CD4-positive, alpha-beta T cell treated with Interferon gamma for 1 hour (primary cell): Measurements from ENCODE around the gene SLC9A3.

ENCODE experiments used
- DNase-seq: peaks from one replicate; pipeline ENCODE4 v3.0.0-alpha.2; 2020

Gene SLC9A3

DNA sequence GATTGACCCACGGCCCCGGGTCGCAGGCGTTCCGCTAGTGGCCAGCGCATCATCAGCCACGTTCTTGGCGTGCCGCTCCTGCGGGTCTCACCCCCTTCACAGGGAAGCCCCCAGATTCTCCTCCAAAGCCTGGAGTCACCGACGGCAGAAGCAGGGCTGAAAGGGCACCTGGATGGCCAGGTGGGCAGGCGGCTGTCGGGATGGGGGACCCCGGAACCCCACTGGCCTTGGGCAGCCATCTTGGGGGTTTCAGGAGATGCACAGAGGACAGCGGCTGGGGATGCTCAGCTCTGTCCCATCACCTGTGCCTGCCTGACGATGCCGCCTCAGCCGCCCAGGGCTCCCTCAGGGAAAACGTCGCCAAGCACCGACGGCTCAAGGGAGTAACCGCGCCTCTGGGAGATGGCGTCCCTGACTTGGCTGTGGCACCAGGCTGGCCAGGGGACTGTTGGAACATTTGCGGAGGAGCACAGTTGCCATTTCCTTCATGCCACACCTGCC lies 14.1 kb upstream of the SLC9A3 start:
- no peak for DNase-seq

DNA sequence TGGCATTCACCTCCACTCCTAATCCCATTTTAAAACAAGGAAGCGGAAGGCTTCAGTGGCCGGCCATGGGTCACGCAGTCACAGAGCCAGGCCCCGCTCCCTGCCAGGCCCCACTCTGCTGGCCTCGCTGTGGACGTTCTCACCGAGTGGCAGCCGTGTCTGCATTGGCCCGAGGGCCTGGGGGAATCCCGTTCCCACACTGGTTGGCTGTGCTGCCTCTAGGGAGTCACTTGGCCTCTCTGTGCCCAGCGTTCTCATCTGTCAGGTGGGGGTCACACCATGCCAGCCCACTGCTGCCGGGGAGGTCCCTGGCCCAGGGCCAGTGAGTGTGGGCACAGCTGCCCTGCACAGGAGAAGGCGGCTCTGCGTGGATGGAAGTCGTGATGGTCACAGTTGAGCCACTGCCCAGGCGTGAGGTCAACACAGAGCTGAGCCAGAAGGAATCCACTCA lies 13.4 kb upstream of the SLC9A3 start:
- DNase-seq = no peak

DNA sequence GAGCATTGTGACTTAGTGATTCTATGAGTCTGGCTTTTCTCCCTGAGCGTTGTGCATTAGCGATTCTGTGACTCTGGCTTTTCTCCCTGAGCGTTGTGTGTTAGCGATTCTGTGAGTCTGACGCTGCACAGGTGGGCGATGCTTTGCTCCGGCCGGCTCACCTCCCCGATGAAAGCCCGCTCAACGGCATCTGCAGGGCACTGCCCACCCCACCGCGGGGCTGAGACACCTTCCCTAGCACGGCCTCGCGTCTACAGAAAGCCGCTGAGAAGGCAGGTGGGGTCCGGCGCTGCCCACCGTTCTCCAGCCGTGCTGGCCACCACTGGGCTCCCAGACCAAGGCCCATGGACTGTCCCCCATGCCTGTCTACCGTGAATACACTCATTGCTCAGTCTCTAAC lies 12.8 kb upstream of the SLC9A3 start:
- DNase-seq = no peak

DNA sequence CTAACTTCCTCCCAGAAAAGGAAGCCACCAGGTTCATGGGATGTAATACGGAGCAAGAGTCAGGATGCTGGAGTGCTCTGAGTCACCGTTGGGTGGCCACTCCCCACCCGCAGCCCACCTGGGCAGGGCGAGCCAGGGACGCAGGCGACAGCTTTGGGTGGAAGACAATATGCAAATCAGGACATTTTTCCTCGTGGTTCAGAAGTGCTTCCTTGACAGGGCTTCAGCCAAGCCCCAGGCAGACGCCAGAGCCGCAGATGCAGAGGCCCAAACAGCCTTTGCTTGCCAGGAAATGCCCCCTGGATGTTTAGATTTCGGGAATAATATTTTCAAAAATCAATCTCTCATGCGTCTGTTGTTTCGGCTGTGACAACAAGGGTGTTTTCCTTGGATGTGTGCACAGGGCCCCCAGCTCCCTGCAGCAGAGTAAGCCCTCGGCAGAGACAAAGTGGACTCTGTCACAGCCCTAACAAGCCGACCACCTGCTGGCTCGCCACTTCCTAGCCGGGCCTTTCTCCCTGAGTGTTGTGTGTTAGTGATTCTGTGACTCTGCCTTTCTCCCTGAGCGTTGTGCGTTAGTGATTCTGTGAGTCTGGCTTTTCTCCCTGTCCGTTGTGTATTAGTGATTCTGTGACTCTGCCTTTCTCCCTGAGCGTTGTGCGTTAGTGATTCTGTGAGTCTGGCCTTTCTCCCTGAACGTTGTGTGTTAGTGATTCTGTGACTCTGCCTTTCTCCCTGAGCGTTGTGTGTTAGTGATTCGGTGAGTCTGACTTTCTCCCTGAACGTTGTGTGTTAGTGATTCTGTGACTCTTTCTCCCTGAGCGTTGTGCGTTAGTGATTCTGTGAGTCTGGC lies 11.8 kb upstream of the SLC9A3 start:
- DNase-seq = no peak

DNA sequence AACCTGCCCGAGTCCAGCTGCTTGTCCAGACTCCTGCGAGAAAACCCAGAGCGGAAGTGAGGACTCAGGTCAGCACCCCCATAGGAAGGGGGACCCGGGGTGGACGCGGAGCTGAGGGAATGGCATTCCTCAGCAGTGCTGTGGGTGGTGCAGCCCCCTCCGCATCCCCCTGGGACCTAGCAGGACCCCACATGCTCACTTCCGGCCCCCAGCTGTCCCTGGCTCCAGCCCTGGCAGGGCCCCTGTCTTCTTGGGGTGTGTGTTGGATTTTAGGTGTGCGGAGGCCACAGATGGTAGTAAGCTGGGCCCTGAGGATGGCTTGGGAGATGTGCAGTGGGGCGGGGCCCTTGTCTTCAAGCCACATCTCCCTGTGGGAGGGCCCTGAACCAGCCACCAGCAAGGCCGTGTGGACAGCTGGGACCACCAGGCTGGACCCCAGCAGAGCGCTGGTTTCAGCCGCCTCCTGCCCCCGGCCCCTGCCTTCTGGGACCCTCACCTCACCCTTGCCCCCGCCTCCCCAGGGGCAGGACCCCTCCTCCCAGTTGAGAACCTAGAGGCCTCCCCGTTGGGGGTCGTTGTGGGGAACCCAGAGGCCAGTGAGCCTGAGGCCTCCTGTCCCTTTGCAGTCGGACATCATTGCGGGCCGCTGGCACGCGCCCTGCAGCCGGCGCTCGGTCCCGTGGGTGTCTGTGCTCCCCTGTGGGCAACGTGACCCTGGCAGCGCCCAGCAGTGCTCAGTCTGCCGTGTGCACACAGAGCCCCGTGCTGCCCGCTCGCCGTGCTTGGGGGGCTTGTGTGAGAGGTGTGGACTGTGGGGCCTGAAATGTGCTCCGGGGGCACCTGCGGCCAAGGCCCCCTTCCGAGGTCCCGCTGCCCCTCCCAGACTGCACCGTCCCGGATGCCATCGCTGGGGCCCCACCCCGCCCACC lies 10.8 kb upstream of the SLC9A3 start:
- no peak for DNase-seq

DNA sequence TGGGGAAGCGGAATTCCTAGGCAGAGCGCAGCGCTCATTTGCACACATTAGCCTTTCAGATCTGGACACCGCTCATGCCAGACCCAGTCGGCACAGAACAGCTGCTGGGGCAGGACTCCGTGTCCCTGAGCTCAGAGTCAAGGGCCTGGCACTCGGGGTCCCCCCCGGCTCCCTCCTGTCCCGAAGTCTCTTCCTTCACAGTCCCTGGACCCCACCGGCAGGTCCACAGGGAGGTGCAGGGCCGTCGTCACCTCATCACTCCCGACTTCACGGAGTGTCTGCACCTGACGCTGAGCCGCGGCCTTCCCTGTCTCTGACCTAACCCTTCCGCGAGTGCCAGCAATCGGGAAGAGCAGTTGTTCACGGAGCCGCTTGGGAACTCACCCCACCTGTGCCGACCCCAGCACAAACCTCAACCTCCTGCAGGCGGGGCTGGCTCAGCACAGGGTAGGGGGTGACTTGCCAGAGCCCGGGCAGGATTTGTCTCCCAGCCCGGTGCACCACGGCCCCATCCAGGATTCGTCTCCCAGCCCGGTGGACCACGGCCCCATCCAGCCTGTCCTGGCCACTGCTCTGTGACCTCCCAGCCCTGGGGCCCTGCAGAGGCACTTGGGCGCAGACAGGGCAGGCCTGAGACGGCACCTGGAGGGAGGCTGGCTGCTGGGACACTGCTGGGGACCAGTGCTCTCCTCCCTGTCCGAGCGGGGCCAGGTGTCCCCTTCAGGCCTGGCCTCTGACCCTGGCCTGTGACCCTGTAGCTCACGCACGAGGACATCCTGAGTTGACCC lies 9.9 kb upstream of the SLC9A3 start:
- no peak for DNase-seq

DNA sequence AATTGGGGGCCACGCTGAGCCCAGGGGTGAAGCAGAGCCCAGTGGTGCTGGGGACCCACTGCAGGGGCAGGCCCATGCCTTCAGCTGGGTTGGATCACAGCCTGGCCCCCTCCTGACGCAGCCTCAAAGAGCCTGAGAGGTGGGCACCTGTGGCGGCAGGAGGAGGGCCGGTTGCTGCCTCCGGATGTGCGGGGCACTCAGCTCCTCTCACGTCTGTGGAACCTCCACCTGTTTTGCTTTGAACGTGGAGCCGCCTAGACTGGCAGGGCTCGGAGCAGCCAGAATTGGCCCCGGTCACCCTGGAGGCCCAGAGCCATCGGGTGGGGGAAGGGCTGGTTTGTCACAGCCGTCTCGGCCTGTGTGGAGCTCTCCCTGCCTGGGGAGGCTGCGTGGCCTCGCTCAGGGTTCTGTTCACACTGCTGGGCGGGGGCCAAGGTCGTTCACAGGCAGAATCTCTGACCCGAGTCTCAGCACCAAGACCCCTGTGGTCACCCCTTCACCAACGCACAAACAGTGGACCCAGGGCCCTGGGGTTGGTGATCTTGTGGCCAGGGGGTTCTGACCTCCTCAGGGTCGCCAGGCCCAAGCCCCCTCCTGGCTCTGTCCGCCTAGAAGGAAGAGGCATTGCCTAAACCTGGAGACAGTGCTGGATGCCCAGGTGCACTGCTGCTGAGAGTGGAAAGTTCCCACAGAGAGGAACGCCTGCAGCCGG lies 9.2 kb upstream of the SLC9A3 start:
- no peak for DNase-seq

DNA sequence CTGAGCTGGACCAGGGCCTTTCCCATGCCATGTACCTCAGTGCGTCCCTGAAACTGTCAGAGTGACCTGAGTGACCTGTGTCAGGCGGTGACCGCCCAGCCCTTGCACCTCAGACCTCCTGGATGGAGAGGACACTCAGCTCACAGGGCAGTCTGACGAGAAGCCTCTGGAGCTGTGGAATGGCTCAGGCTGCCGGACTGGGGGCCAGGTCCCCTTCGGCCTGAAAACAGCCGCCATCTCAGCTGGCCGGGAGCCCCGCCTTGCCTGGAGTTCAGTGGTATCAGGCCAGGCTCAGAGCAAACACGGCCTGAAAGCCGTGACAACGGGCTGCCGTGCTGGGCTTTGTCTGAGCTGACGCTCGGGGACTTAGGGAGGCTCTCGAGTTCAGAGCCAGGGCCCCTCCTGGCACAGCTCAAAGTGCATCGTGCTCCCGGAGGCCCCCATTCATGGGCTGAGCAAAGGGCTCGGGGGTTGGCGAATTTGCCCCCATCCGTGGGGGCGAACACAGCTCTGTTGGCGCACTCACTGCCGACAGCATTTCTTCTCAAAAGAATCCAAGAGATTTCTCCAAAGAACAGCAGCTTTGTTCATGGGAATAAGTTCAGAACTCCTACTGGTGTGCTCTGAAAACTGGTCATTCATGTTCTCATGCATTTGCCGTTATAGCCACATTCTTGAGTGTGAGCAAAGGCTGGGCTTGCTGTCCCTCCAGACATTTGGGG lies 8.4 kb upstream of the SLC9A3 start:
- DNase-seq = no peak

DNA sequence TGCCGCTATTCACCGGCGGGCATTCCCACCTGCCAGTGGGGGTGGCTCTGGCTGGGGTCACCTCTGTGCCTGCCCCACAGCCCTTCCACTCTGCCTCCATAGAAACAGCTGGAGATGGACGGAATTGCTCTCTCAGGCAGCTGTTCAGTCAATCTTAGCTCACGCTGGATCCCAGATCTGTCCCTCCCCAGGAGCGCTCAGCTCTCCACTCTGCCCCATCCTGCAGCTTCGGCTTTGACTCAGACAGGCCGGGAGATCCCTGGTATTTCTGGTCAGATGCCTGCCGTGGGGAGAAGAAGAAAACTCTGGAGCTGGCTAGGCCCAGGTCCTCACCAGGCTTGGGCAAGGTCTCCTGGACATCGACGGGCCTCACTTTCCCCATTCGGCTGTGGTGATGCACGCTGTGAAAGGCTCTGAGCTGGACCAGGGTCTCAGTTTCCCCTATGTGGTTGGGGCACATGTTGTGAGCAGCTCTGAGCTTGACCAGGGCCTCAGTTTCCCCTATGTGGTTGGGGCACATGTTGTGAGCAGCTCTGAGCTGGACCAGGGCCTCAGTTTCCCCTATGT lies 7.6 kb upstream of the SLC9A3 start:
- no peak for DNase-seq

DNA sequence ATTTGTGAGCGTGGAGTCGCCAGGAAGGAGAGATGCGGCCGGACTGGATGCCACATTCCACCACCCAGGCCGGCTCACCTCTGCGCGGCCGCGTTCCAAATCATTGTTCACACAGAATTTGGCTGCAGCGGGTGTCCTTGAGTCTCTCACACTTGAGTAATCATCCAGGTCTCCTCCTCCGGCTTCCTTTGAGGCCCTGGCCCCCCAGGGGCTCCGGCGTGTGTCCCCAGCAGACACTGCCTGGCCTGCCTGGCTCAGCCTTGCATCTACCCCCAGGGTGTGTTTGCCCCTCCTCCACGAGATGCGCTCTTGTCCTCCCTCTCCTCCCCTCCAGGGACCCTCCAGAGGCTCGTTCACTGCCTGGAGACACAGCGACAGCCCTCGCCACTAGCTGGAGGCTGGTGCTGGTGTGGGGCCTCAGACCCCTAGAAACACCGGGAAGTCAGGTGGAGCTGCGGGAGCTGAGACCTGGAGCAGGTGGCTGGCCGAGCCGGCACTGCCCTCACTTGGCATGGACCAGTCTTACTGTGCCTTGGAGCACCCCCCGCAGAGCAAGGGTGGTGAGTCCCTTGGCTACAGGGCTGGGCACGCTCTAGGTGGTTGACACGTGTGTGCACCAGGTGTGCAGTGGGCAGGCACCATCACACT lies 7.0 kb upstream of the SLC9A3 start:
- no peak for DNase-seq

DNA sequence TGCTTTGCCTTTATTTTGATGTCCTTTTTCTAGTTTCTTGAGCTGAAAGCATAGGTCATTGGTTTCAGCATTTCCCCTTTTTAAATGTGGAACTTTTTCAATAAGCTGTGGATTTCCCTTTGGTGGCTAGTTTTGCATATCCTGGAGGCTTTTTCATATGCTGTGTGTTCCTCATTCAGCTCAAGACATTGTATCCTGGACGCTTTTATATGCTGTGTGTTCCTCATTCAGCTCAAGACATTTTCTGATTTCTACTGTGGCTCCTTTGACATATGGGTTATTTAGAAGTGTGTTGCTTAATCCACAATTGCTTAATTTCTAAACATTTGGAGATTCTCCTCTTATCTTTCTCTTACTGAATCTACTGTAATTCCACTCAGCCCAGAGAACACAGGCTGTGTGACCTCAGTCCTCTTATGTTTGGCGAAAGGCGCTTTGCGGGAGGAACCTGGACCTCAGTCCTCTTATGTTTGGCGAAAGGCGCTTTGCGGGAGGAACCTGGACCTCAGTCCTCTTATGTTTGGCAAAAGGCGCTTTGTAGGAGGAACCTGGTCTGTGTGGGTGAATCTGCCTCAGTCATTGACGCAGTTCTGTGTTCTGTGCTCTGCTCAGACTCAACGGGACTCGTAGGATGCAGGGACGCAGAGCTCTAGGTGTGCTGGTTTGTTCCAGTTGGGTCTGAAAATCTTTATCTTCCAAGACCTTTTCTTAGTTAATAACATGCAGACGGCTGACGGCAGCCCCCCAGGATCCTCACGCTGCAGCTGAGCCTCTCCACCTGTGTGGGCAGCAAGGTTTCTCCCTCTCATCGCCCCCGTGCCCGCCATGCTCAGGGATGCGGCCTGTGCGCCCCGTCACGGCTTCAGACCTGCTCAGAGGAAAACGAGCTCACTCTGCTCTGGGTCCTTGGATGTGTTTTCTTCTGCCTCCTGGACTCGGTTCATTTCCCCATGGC lies 6.0 kb upstream of the SLC9A3 start:
- no peak for DNase-seq

DNA sequence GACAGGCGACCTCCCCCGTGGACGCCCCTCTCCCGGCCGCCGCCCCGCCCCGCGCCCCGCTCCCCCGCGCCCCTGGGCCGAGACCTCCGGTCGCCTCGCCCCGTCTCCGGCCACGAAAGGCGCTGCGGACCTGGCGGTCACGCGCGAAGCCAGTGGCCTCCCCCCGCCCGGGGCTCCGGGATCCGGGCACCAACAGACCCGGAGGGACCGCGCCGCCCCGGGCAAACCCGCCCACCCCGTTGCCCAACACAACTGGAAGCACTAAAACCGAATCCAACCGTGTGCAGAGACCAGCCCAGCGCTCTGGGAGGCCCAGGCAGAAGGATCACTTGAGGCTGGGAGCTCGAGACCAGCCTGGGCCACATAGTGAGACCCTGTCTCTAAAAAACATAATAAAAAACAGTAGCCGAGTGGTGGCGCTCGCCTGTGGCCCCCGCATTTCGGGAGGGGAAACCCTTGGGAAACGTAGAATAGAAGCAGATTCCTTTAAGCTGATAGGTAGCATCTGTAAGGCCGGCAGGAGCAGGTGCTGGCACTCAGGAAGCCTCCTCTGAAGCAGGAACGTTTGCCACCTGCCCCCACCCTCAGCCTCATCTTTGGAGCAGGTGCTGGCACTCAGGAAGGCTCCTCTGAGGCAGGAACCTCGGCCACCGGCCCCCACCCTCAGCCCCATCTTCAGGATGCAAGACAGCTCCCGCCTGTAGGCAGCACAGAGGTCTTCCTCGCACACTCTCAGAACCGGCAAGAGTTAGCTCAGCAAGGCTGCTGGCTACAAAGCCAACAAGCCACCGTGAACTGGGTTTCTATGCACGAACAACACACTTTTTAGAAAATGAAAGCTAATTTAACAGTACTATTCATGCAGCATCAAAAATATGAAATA lies 4.6 kb upstream of the SLC9A3 start:
- no peak for DNase-seq

DNA sequence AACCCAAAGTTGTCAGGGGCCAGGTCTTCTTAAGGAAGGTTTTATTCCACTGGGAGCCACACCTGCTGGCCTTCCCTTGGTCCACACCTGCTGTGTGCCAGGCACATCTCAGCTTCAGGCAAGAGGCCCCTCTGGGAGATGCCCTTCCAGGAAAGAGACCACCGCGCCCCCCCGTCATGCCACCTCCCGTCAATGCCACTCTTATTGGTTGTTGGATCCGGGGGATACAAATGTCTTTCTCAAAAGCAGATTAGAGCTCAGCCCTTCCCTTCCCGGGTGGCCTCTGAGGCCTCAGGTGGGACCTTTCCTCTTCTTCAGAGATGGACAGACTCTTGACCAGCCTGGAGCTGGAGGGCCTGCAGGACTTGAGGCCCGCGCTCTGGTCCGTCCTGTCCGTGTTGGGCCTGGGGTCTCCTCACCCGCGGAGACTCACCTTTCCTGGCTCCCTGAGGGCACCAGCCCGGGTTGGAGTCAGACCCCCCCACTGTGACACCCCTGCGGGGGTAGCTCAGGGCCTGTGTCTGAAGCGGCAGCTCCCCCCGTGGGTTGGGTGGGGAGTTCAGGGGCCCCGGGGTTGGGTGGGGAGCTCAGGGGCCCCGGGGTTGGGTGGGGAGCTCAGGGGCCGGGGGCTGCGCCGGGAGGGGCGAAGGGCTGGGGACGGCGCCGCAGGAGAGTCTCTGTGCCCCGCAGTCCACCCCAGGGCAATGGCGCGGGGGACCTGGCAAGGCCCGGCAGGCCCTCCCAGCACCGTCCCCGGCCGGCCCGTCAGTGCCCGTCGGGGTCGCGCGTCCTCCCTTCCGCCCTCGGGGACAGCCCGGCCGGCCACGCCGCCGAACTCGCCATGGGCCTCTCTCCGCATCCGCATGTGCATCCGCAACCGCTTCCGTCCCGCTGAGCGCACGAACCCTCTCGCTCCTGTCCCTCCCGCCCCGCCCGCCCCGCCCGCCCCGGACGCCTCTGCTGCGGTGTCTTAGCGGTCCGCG lies 3.7 kb upstream of the SLC9A3 start:
- DNase-seq = no peak

DNA sequence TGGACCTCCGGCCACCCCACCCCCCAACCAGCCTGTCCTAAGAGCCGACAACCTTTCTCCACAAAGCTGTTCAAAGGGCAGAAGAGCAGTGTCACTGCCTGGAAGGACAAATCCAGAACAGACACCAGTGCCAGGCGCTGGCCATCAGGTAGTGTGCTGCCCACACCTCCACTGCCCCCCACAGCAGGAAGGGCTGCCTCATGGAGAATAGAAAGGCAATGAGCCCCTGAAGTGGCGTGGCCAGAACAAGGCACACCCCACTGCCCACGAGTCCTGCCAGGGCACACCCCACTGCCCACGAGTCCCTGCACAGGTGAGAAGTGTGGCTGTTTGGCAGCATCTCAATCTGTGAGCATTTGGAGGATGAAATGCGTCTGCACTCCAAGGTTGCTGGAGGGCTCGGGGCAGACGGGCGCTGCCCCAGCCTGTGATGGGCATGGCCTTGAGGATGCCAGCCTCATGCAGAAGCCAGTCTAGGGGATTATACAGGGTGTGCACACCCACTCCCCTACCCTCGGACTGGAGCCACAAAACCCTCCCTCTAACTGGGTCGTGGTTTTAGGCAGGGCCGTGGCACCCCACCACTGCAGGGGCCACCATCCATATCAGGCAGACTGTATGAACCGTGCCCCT lies 2.3 kb upstream of the SLC9A3 start:
- no peak for DNase-seq

DNA sequence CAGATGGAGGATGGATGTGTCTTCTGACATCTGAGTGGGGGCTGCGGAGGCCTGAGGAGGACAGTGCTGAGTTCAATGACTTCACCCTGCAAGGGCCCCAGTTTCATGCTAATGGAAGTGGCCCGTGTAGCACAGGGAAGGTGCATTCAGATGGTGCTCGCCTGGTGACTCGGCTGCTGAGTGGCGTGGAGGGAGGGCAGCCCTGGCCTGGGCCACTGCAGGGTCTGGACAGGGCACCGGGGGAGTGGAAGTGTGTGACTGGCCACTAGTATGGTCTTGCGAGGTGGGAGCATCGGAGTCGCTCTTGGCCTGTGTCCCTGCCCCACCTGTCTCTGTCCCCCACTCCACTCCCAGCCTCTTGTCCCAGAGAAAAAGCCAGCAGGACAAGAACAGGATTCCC lies 1.7 kb upstream of the SLC9A3 start:
- no peak for DNase-seq

DNA sequence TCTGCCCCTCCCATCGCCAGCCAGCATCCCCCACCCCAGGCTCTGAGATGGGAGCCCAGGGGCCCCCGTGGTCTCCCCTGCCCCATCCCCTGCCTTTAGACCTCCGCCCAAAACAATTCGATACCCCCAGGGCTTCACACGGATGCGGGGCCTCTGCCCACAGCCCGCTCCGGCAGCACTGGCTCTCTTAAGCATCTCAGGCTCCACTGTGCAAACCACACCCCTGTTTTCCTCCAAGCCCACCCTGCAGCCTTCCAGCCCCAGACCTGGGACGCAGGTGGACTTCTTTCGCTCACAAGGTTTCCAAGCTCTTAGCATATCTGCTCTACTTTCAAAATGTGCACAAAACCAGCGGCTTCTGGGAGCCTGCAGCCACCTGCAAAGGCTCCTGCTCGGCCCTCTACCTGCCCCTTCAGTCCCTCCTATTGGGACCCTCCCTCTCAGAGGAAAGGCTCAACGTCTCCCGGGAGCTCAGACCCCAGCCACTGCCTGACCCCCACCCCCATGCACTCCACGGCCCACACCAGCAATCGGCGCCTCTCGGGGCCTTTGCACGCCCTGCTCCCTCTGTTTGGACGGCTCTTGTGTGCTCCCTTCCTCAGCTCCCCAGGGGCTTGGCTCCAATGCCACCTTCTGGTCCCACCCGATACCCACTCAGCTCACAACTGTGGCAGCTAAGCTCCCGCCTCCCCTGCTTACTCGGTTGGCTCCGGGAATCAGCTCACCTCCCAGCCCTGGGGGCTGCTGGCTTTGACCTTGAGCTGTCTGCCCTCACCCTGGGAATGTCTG lies 918 bp upstream of the SLC9A3 start:
- no peak for DNase-seq
